COLO829 (cell line): ENCODE results near the gene NEMP1.
"Not testable (repeated sequence)": the region's sequence is repeated elsewhere in the genome, so short reads cannot be mapped to it uniquely, and the experiment has no call there.

Experiments
- DNase-seq: peaks from one replicate; pipeline ENCODE4 v3.0.0; 2012; ENCODE audit warnings: low spot score

Gene NEMP1, protein sequence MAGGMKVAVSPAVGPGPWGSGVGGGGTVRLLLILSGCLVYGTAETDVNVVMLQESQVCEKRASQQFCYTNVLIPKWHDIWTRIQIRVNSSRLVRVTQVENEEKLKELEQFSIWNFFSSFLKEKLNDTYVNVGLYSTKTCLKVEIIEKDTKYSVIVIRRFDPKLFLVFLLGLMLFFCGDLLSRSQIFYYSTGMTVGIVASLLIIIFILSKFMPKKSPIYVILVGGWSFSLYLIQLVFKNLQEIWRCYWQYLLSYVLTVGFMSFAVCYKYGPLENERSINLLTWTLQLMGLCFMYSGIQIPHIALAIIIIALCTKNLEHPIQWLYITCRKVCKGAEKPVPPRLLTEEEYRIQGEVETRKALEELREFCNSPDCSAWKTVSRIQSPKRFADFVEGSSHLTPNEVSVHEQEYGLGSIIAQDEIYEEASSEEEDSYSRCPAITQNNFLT

DNA sequence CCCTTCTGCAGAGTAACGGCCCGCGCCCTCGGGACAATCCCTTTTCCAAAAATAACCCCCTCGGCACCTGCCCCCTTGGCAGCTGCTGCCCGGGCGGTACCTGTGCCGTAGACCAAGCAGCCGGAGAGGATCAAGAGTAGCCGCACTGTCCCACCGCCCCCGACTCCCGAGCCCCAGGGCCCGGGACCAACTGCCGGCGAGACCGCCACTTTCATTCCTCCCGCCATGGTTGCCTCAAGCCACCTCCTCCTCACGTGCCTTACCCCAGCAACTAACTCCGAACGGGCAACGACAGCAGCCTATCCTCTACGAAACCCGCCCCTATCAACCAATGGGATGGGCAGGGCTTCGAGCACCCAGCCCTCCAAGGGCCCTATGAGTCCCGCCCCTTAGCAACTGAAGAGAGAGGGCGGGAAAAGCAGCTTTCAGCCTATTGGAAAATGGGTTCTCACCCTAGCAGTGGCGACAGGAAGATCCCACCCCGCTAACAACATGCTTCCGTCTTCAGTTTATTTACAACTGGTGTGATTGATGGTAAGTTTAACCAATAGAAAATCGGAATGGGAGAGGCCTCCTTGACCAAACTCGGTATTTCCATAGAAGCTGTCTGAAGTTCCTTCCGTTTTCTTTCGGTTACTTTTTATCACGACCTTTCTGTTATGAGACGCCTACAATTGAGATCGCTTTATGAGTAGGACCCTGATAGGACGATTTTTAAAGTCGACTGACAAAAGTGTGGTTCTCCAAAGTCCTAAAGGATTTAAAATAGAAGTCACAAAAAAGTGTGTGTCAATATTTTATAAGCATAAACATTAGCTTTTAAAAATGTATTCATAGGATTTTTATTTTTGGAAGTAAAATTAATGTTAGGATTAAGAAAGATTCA is at the start of gene NEMP1:
TSS of gene NEMP1 (minus strand) at position 273 of the 886 bp plus-strand sequence. CDS start at position 227, 46 bp downstream.
- DNase-seq = peak; percentile 91

DNA sequence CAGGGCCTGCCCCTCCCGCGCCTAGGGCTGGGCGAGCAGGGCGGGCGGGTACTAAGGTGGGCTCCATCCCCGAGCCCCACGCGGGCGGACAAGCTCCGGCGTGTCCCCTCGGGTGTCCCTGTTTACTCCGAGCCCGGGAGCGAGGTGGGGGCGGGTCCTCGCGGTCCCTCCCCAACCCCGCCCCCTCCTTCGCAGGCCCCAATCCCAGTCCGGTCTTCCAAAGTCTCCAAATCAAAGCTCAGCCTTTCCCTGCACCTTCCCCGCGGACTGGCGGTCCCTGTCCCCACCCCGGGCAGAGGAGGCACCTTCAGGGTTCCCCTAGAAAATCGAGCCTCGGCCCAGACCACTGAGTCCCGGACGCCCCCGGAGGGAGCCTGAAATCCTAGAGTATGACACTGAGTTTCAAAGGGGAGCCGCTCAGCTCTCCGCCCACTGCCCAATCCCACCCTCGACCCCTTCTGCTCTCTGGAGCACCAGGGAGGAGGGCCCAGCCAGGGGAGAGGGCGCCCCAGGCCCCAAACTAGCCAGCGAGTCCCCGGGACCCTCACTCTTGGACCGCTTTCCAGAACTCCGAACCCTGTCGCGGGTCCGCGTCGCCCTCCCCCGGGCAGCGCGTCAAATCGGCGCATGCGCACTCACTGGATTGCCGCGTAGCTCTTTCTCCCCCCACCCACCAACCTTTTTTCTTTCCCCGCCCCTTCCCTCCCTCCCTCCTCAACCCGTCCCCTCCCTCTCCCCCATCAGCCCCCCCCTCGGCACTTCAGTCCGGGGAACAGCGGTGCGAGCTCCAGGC is 49.3 kb upstream of the NEMP1 start, which contains the start of gene LRP1:
TSS of gene LRP1 (plus strand) at position 758 of the 793 bp plus-strand sequence. CDS start 482 bp downstream, outside the sequence.
- peak; percentile 96 for DNase-seq

DNA sequence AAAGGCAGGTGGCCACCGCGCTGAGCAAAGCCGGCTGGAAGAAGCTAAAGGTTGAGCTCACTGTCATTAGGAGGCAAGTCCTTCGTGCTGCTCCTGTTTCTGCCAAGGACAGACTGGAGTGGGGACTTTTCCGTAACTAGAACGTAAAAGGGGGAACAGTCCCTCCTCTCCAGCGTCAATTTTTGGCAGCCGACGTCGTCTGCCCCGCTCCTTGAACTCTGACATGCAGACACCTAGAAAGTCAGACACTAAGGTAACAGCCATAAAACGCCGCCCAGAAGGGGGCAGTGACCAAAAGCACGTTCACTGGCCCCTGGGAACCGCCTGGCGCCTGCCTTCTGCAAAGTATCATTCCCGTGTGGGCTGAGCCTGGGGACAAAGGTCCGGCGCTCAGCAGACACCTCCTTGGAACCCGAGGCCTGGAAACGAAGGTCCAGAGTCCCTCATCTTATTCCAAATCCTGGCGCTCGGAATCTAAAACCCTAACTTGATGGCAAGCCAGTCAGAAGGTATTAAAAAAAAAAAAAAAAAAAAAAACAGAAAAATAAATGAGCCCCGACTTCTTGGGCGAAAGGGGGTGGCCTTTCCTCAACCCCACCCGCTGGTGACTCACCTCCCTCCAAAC is 48.6 kb upstream of the NEMP1 start:
- DNase-seq = no peak

DNA sequence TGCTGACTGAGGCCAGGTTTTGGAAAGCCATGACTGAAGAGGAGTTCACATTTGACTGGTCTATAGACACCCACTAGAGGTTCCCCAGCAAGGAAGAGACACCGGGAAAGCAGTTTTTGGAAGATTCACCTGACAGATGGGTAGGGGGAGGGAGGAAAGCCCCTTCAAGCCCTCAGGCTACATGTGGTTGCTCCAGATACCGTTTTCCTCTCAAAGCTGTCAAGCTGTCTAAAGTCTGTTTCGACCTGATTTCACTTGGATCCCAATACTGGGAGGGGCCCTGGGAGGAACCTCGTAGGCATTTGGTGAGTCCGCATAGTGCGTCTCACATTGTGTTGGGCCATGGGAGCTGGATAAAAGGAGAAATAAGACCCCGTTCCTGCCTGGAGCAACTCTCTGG is 48.0 kb upstream of the NEMP1 start:
- DNase-seq = no peak

DNA sequence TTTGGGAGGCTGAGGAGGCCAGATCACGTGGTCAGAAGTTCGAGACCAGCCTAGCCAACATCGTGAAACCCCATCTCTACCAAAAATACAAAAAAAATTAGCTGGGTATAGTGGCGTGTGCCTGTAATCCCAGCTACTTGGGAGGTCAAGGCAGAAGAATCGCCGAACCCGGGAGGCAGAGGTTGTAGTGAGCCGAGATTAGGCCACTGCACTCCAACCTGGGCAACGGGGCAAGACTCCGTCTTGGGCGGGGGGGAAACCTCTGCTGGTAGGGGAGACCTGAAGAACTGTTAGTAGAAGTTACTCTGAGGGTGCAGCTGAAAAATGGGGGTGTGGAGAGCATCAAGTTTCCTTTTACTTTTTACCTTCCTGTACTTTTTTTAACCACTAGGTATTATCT is 47.5 kb upstream of the NEMP1 start:
- no peak for DNase-seq

DNA sequence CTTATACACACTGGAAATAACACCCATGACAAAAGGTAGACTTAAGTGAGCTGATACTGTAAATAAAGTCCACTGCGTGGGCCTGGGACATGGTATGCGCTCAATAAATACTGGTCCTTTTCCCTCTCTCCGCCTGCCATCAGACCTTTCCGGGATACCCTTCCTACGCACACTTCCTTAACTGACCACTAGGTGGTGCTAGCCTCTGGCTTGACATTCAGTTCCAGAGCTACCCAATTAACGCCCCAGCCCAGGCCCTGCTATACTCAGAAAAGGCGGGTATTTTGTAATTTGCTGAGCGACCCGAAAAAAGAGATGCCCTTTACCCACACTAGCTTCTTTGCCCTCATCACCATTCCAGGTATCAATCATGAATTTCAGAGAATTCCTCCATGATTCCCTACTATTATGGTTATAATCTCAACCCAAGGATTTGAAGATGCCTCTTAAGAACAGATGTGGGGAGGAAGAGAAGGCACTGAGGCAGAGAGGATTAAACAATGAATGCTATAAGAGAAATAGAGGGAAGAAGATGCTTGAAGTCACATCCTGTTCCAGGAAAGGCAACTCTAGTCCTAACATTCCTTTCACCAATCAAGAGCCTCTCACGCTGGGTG is 45.8 kb upstream of the NEMP1 start:
- peak; percentile 79 for DNase-seq

DNA sequence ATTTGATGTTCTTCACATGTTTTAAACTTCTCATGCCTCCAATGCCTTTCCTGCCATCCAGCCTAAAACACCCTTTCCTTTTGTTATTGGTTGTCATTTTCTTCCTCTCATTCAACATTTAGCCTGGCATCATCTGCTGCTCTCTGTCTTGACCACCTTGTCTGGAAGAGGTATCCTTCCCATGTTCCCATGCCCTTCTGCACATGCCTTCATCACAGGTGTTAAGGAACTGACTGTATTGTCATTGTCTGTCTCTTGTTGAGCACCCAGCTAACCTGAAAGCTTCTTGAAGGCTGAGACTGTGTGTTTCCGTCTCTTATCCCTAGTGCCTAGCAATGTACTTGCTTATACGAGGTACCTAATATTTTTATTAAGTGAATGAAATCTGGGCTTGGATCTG is 45.2 kb upstream of the NEMP1 start:
- DNase-seq = no peak

DNA sequence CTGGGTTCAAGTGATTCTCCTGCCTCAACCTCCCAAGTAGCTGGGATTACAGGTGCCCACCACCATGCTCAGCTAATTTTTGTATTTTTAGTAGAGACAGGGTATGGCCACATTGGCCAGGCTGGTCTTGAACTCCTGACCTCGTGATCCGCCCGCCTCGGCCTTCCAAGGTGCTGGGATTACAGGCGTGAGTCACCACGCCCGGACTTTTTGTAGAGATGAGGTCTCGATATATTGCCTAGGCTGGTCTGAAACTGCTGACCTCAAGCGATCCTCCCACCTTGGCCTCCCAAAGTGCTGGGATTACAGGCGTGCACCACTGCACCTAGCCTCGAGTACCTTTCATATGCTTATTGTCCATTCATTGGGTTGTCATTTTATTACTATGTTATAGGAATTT is 42.1 kb upstream of the NEMP1 start:
- DNase-seq = not testable (repeated sequence)

DNA sequence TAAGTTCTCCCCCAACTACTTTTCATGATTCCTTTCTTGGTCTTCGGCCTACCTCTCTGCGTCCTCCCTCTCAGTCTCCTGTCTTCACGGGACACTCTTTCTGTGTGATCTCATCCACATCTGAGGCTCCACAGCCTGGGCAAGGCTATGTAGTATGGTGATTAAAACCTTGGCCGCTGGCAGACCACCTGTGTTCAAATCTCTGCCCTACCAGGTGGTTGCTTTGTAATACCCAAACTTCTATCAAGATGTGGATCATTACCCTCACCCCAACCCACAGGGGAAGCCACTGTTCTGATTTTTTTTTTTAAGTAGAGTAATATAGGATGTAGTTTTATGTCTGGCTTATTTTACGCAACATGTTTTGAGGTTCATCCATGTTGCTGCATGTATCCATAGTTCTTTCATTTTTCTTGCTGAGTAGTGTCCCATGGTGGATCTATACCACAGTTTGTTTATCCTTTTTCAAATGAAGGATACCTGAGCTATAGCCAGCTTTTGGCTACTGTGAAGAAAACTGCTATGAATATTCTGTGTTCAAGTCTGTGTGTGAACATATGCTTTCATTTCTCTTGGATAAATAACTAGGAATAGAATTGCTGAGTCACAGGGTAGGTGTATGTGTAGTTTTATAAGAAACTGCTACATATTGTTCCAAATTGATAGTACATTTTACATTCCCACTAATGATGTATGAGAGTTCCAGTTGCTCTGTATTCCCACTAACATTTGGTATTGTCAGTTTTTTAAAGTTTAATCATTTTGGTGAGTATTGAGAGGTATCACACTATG is 40.9 kb upstream of the NEMP1 start:
- no peak for DNase-seq

DNA sequence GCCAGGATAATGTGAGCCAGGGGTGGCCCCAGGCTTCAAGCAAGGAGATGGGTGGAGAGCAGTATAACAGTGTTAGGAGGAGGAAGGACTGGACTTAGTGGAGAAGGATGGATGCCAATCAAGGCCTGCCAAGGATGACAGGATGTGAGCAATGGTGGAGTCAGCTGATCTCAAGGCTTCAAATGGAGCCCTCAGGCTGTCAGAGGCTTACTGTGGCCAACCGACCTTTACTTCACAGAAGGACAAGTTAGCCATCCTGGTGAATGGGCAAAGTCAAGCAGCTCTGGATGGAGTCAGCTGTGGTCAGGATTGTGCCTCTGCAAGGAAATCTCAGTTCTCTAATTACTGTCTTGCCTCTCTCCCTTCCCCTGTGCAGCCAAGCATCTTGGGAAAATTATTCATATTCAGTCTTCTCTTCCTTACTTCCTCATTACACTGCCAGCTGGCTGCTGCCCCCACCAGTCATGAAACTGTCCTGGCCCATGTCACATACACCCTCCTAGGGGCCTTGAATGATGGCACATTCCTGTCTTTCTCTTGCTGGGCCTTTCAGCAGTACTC is 40.2 kb upstream of the NEMP1 start:
- peak; percentile 56 for DNase-seq

DNA sequence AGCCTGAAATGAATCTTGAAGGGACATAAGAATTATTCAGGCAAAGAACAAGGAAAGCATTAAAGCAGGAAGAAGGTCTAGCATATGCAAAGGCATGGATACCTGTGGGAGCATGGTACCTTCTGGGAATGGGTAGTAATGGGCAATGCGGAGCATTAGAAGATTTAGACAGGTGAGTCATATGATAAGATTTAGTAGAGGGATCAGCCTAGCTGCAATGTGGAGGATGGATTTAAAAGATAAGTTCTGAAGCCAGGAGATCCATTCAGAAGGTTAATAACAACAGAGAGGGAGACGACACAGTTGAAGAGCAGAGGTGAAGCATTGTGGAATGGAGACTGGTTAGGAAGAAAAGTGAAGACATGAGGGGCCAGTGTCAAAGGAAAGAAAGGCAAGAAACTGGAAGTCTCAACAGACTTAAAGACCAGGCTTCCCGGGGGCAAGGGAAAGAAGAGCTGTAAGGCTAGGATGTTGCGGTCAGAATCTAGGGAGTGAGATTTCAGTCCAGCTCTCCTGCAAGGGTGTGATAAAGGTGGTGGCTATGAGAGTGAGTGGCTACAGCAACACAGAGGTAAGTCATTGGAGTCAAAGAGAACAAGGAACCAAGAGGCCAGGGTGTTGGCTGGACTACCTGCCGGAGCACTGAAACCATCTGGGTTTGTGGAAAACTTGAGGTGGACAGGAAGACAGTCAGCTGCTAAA is 38.1 kb upstream of the NEMP1 start:
- no peak for DNase-seq

DNA sequence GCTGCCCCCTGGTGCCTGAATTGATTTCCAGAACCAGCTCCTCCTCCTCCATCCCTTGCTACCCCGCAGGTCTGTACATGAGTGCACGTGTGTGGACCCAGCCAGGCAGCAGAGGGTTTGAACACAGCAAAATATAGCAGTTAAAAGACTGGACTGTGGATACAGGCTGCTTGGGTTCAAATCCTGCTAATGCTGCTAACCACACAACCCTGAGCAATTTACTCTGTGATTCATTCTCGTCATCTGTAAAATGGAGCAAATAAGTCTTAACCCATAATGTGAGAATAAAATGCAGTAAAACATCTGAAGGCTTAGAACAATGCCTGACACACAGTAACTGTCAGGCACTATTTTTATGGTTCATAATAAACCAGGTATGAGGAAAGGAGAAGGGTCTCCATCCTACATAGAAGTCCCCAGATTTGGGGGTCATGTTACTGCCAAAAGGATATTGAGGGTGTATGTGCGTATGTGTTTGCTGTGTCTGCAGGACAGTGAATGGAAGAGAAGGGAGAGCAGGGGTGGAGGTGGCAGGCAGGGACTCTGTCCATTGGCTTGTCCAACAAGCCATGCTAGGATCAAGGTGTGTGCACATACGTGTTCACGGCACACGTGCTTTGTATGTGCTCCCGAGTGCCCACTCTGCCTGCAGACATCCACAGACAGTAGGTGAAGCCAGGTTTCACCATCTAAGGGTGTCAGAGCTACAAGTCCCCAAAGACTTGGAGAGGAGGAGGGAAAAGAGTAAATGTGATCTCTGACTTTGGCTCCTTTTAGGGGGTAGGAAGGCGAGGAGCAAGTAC is 34.1 kb upstream of the NEMP1 start:
- no peak for DNase-seq

DNA sequence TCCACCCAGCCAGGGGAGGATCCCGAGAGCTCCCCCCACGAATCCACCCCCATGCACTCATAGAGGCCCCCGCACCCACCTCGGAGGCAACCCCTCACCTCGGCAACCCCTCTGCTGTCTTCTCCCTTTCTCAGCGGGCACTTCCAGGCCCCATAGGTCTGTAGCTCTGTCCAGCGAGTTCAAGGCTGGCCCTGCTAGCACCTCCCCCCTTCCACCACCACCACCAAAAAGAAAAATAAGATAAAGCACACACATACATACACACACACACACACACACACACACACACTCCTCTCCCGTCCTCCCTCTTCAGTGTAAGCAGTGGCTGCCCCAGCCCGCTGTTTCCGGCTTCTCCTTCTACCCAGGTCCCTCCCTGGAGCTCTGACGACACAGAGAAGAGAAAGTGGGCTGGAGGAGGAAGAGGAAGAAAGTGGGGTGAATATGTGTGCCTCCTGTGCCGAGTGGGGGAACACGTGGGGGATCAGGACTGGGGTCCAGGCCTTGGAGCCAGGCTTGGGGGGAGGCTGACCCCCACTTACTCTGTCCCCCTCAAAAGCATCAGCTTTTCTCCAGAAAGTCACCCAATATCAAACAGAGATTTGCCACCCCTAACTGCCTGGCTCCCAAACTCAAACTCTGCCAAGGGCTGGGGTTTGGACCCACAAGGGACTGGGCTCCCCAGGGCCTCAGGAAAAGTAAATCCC is 32.6 kb upstream of the NEMP1 start, which contains the start of gene STAT6:
TSS of gene STAT6 (minus strand) at position 332 of the 704 bp plus-strand sequence. CDS start 3,084 bp downstream, outside the sequence.
- DNase-seq = peak; percentile 51

DNA sequence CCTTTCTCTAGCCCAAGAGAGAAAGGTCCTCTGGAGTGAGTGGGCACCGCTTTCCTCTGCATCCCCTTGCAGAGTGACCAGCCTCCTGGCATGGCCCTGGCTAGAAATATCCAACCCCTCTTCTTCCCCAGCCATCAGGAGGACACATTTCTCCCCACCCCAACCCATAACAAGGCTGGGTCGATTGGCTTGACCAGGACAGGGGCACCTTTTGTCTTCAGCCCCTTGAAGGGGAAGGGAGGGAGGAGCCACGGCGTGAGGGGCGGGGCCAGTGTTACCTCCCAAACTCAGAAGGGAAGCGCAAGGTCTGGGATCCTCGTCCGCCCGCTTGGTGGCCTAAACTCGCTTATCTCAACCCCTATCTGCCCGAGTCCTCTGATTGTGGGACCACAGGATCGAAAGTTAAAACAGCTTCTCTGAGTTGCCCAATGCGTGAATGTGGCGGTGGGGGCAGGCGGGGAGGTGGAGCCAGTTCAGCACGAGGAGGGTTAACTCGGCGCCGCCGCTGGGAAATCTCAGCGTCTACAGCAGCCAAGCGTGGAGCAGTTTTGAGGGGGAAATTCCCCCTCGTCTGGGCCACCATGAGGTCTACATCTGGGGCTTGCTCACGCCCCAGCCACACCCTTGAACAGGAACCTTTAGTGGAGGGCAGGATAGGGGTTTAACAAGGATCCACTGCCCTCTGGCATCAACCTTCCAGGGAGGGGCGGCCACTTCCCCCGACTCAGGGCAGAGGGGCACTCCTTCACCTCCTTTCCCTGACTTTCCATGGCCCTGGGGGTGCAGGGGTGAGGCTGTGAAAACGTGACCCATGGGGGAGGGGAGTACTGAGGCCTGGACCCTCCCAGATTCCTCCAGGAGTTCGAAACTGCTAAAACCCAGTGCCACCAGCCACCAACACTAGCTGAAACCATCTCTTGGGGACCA is 31.8 kb upstream of the NEMP1 start:
- peak; percentile 58 for DNase-seq

DNA sequence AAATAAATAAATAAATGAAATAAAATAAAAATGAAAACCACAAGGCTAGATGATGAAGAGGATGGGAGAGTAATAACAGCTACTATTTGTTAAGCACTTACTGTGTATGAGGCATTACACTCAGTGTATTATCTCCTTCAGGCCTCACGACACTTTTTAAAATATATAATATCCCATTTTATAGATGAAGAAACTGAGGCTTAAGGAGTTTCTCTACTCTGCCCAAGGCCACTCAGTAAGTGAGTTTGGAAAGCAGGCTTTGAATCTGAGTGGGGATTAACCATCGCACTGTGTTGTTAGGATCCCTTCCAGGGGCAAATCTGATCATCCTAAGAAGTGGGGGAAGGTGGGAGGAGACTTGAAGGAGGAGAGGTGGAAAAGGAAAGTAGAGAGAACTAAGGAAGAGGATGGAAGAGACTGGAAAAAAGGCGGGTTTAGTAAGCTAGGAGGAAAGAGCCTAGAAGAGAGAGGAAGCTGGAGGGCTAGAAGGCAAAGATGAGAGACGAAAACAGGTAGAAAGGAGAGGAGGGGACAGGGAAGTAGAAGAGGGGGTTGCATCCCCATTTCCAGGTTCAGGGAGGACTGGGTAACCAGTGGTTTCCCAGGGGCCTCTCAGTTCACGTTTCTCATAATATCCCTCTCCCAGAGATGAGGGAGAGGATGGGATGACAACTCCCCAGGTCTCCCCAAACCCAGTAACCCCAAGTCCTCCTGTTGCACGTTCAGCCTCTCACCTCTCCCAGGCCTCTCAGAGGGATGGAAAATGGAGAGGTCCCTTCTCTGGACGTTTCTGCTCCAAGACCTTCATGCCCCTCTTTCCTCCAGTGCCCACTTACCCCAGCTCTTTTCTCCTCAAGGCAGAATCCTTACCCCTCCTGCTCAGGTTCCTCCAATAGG is 30.9 kb upstream of the NEMP1 start:
- no peak for DNase-seq
